GM19324 (cell line): ENCODE results near the gene ADCYAP1R1.

Source experiments
- ATAC-seq: cut with Tn5 transposase; IDR thresholded peaks from one replicate; pipeline ENCODE4 v1.9.1; 2021; ENCODE audit warnings: mild to moderate bottlenecking, moderate library complexity; ENCODE audit not compliant: unreplicated experiment, low FRiP score

The ADCYAP1R1 gene

GRCh38 chr7:31080763-31081162 is 28.7 kb downstream of the ADCYAP1R1 start:
- no peak for ATAC-seq

GRCh38 chr7:31082017-31082416 is 29.9 kb downstream of the ADCYAP1R1 start:
- ATAC-seq = no peak

- no peak for ATAC-seq
These were observed 30.3 kb downstream of the ADCYAP1R1 start for GRCh38 chr7:31082447-31082846.

- no peak for ATAC-seq
These were observed 31.2 kb downstream of the ADCYAP1R1 start for GRCh38 chr7:31083210-31083786.

- no peak for ATAC-seq
These were observed 32.1 kb downstream of the ADCYAP1R1 start for GRCh38 chr7:31084226-31084625.

- no peak for ATAC-seq
These were observed 35.2 kb downstream of the ADCYAP1R1 start for GRCh38 chr7:31087351-31087750.

- ATAC-seq = no peak
These were observed 39.9 kb downstream of the ADCYAP1R1 start for GRCh38 chr7:31091924-31092434.

GRCh38 chr7:31092606-31093005 is 40.5 kb downstream of the ADCYAP1R1 start:
- ATAC-seq = no peak

GRCh38 chr7:31093282-31093681 is 41.2 kb downstream of the ADCYAP1R1 start:
- no peak for ATAC-seq

GRCh38 chr7:31094271-31094670 is 42.2 kb downstream of the ADCYAP1R1 start:
- ATAC-seq = no peak

- ATAC-seq = no peak
These were observed 43.4 kb downstream of the ADCYAP1R1 start for GRCh38 chr7:31095286-31096197.

GRCh38 chr7:31096198-31096876 is 44.2 kb downstream of the ADCYAP1R1 start:
- no peak for ATAC-seq

- ATAC-seq = no peak
These were observed 44.8 kb downstream of the ADCYAP1R1 start for GRCh38 chr7:31096877-31097258.

- ATAC-seq = no peak
These were observed 46.7 kb downstream of the ADCYAP1R1 start for GRCh38 chr7:31098642-31099360.

- no peak for ATAC-seq
These were observed 47.6 kb downstream of the ADCYAP1R1 start for GRCh38 chr7:31099451-31100444.

GRCh38 chr7:31100445-31100844 is 48.3 kb downstream of the ADCYAP1R1 start:
- ATAC-seq = no peak

- no peak for ATAC-seq
These were observed 48.8 kb downstream of the ADCYAP1R1 start for GRCh38 chr7:31100871-31101270.

GRCh38 chr7:31101544-31101943 is 49.4 kb downstream of the ADCYAP1R1 start:
- no peak for ATAC-seq
